Right atrium auricular region (tissue), 2 donors: ENCODE data around the gene NREP. TPM values are rescaled to one million over a fixed set of nuclear protein-coding genes. Genes with fewer than 3 reads are reported as not detected.

Experiments
- DNase-seq: peaks from one replicate; pipeline ENCODE4 v3.0.0-alpha.2; 2019; ENCODE audit warnings: low spot score
- H3K27ac ChIP-seq, 2 donors: fragments of 200-600 bp; sonication (generic); 1 replicate in 1 of 2; 2 replicates in 1 of 2; pipeline ENCODE4 v1.5.1; 2016 to 2019
- H3K27me3 ChIP-seq, 2 donors: fragments of 200-600 bp; sonication (generic); one replicate each; pipeline versions ENCODE4 v1.5.1 to v1.6.0; 2017 to 2019
- H3K36me3 ChIP-seq: fragments of 200-600 bp; sonication (generic); one replicate; pipeline ENCODE4 v1.5.1; 2016
- H3K4me1 ChIP-seq, 2 donors: fragments of 200-600 bp; sonication (generic); one replicate each; pipeline versions ENCODE4 v1.5.1 to v1.6.0; 2017 to 2019
- H3K4me3 ChIP-seq, 2 donors: fragments of 200-600 bp; sonication (generic); 1 replicate in 1 of 2; 2 replicates in 1 of 2; pipeline ENCODE4 v1.5.1; 2017 to 2019; ENCODE audit warnings: mild to moderate bottlenecking in 1 of 2, moderate library complexity in 1 of 2
- H3K9me3 ChIP-seq, 2 donors: fragments of 200-600 bp; sonication (generic); one replicate each; pipeline ENCODE4 v1.5.1; 2019
- CTCF ChIP-seq, 2 donors: fragments of 200-600 bp; sonication (generic); IDR thresholded peaks; one replicate each; pipeline ENCODE4 v1.5.1; 2019; ENCODE audit warnings: antibody characterized with exemption in 2 of 2
- total RNA-seq, 2 donors: library from RNA; depleted of rRNA; stranded (reverse); fragments of >200 nt; gene quantifications; one replicate each; pipeline ENCODE4 v1.1.0, GENCODE V29; 2016

Gene NREP
- total RNA-seq, 2 donors from 2014 or later: 7.2 to 22.9 TPM

GRCh38 chr5:111735583-111736270 is 21.3 kb downstream of the NREP start:
- Histone ChIP-seq H3K4me1 (peaks cover 0 to 60% of the 10 kb centered on the region in 2 donors), H3K27ac (no peak overlapping the region), H3K36me3 (no peaks in the 10 kb centered on the region), H3K27me3 (no peaks in the 10 kb centered on the region), H3K9me3 (no peaks in the 10 kb centered on the region), H3K4me3 (no peak overlapping the region)
- no peak for TF ChIP-seq CTCF (IDR thresholded peaks at IDR 0.05)
- DNase-seq: no peak

GRCh38 chr5:111734597-111734996 is 22.4 kb downstream of the NREP start:
- Histone ChIP-seq H3K4me3 (no peak overlapping the region), H3K27me3 (no peaks in the 10 kb centered on the region), H3K27ac (peak overlapping the region in 1 of 2 donors; percentile 51), H3K9me3 (no peaks in the 10 kb centered on the region), H3K36me3 (no peaks in the 10 kb centered on the region), H3K4me1 (peaks cover 0 to 58% of the 10 kb centered on the region in 2 donors)
- no peak for TF ChIP-seq CTCF (IDR thresholded peaks at IDR 0.05)
- no peak for DNase-seq

- Histone ChIP-seq H3K27ac (peak overlapping the region; percentile 15 to 51), H3K36me3 (no peaks in the 10 kb centered on the region), H3K9me3 (no peaks in the 10 kb centered on the region), H3K4me1 (peaks cover 0 to 52% of the 10 kb centered on the region in 2 donors), H3K27me3 (no peaks in the 10 kb centered on the region), H3K4me3 (no peak overlapping the region)
- TF ChIP-seq CTCF (IDR thresholded peaks at IDR 0.05): no peak
- DNase-seq: no peak
Measured at GRCh38 chr5:111734013-111734412, 23.0 kb downstream of the NREP start.

- Histone ChIP-seq H3K4me1 (peaks cover 0 to 48% of the 10 kb centered on the region in 2 donors), H3K4me3 (no peak overlapping the region), H3K27me3 (no peaks in the 10 kb centered on the region), H3K9me3 (no peaks in the 10 kb centered on the region), H3K27ac (peak overlapping the region in 1 of 2 donors; percentile 15), H3K36me3 (no peaks in the 10 kb centered on the region)
- DNase-seq: no peak
- TF ChIP-seq CTCF (IDR thresholded peaks at IDR 0.05): no peak
Measured at GRCh38 chr5:111733571-111733970, 23.4 kb downstream of the NREP start.

GRCh38 chr5:111731638-111732037 is 25.4 kb downstream of the NREP start:
- no peak for TF ChIP-seq CTCF (IDR thresholded peaks at IDR 0.05)
- Histone ChIP-seq H3K4me3 (no peak overlapping the region), H3K27me3 (no peaks in the 10 kb centered on the region), H3K4me1 (peaks cover 0 to 34% of the 10 kb centered on the region in 2 donors), H3K36me3 (no peaks in the 10 kb centered on the region), H3K9me3 (no peaks in the 10 kb centered on the region), H3K27ac (no peak overlapping the region)
- no peak for DNase-seq
